CD4-positive, alpha-beta T cell treated with Interleukin-6 at 100 ng/mL for 8 hours (primary cell): Measurements from ENCODE around the gene ARHGDIG.

Source experiments
- DNase-seq: peaks from one replicate; pipeline ENCODE4 v3.0.0-alpha.2; 2020; ENCODE audit warnings: mixed read lengths, low spot score

Gene ARHGDIG

GRCh38 chr16:281660-282255, 1.4 kb downstream of the ARHGDIG start:
- no peak for DNase-seq

GRCh38 chr16:282491-282890, 2.1 kb downstream of the ARHGDIG start:
- no peak for DNase-seq

GRCh38 chr16:283033-283805, 2.8 kb downstream of the ARHGDIG start, which contains the start of gene PDIA2:
TSS of gene PDIA2 (plus strand) at chr16:283164. CDS start at chr16:283170, 6 bp downstream.
- DNase-seq, result no peak

- no peak for DNase-seq
Measured at GRCh38 chr16:284204-285120, 4.1 kb downstream of the ARHGDIG start.

- no peak for DNase-seq
Measured at GRCh38 chr16:285146-286055, 5.0 kb downstream of the ARHGDIG start.

GRCh38 chr16:286491-287297, 6.3 kb downstream of the ARHGDIG start:
- no peak for DNase-seq

- DNase-seq, result no peak
Measured at GRCh38 chr16:287298-287811, 7.0 kb downstream of the ARHGDIG start.

GRCh38 chr16:287981-288920, 7.9 kb downstream of the ARHGDIG start:
- DNase-seq, result no peak

- DNase-seq, result no peak
Measured at GRCh38 chr16:289395-289997, 9.1 kb downstream of the ARHGDIG start.

GRCh38 chr16:290015-290680, 9.8 kb downstream of the ARHGDIG start:
- DNase-seq, result no peak

GRCh38 chr16:290681-291405, 10.5 kb downstream of the ARHGDIG start:
- DNase-seq, result no peak

GRCh38 chr16:291539-291938, 11.1 kb downstream of the ARHGDIG start:
- DNase-seq, result no peak

- DNase-seq, result no peak
Measured at GRCh38 chr16:293043-293775, 12.8 kb downstream of the ARHGDIG start.

- DNase-seq, result no peak
Measured at GRCh38 chr16:296276-296675, 15.9 kb downstream of the ARHGDIG start.

- no peak for DNase-seq
Measured at GRCh38 chr16:296806-297510, 16.6 kb downstream of the ARHGDIG start.

GRCh38 chr16:297832-298231, 17.4 kb downstream of the ARHGDIG start:
- DNase-seq, result no peak
